ENCODE measurements around the gene HDAC4. TPM values are rescaled to one million over a fixed set of nuclear protein-coding genes. Genes with fewer than 3 reads are reported as not detected.

Gene HDAC4
- total RNA-seq, 1 experiment from 2014 or later: 40.1 TPM

DNA sequence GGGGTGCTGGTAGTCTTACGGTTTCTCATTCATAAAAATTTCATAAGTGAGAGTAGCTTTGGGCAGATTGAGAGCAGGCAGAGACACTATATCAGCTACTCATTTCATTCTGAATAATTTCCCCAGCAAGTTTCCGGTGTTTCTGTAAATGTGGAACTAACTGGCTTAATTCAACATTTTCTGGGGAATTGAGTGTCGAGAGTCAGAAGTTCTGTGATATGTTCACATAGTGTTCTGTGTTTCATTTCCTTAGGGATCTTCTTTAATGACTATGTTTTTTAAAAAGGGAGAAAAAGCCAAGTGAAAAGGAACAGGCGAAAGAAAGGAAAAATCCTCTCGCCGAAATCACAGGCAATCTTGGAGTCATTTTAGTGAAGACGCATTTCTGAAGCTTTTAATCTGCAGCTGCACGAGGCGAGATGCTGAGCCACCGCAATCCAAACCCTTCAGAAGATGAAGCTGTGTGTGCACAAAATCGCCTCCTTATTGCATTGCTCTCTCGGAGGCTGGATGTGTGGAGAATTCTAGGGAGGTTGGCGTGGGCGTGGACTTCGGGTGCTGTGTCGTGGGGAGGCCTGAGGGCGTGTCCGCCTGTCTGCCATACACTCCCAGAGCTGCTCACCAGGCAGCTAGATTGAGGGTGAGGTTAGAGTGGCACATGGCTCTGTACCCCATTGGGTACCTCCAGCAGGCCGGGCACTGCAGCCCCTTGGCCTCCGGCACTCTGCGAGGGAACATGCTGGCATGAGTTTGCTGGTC, 38.4 kb upstream of the HDAC4 start:
- Histone ChIP-seq H3K9me3 (ENCODE audit: control insufficient read depth, insufficient read depth, low read depth, low read length) (no peaks in the 10 kb centered on the region), H3K4me3 (ENCODE audit: low read depth in 2 of 2, low read length in 2 of 2) (no peak overlapping the region), H3K27me3 (ENCODE audit: control insufficient read depth, insufficient read depth, low read length) (peaks cover 15% of the 10 kb centered on the region), H3K4me1 (ENCODE audit: control insufficient read depth, insufficient read depth, low read length) (no peaks in the 10 kb centered on the region), H3K36me3 (ENCODE audit: control insufficient read depth, insufficient read depth, low read length) (no peaks in the 10 kb centered on the region), H3K27ac (ENCODE audit: low read length) (no peak overlapping the region)
- in situ Hi-C loops (cut with HindIII; ENCODE audit: low pct_unique_long_range_greater_than_20kb, low sequenced_read_pairs): no loop called here
- no TSS peak for BruUV-seq (replicated peaks)
- ATAC-seq: no peak
- no peak for DNase-seq (ENCODE audit: low read depth, low spot score)
- TF ChIP-seq POLR2AphosphoS5 (IDR thresholded peaks at IDR 0.05; ENCODE audit: low read depth, low read length) (no peak), SIN3A (IDR thresholded peaks at IDR 0.05; ENCODE audit: borderline replicate concordance, insufficient read depth, low read depth, low read length) (no peak), TCF7L2 (IDR thresholded peaks at IDR 0.05; ENCODE audit: low read depth, low read length) (no peak)
- TF ChIP-seq, protein P1, sequence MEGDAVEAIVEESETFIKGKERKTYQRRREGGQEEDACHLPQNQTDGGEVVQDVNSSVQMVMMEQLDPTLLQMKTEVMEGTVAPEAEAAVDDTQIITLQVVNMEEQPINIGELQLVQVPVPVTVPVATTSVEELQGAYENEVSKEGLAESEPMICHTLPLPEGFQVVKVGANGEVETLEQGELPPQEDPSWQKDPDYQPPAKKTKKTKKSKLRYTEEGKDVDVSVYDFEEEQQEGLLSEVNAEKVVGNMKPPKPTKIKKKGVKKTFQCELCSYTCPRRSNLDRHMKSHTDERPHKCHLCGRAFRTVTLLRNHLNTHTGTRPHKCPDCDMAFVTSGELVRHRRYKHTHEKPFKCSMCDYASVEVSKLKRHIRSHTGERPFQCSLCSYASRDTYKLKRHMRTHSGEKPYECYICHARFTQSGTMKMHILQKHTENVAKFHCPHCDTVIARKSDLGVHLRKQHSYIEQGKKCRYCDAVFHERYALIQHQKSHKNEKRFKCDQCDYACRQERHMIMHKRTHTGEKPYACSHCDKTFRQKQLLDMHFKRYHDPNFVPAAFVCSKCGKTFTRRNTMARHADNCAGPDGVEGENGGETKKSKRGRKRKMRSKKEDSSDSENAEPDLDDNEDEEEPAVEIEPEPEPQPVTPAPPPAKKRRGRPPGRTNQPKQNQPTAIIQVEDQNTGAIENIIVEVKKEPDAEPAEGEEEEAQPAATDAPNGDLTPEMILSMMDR (IDR thresholded peaks at IDR 0.05): no peak
- TF ChIP-seq, protein P2, sequence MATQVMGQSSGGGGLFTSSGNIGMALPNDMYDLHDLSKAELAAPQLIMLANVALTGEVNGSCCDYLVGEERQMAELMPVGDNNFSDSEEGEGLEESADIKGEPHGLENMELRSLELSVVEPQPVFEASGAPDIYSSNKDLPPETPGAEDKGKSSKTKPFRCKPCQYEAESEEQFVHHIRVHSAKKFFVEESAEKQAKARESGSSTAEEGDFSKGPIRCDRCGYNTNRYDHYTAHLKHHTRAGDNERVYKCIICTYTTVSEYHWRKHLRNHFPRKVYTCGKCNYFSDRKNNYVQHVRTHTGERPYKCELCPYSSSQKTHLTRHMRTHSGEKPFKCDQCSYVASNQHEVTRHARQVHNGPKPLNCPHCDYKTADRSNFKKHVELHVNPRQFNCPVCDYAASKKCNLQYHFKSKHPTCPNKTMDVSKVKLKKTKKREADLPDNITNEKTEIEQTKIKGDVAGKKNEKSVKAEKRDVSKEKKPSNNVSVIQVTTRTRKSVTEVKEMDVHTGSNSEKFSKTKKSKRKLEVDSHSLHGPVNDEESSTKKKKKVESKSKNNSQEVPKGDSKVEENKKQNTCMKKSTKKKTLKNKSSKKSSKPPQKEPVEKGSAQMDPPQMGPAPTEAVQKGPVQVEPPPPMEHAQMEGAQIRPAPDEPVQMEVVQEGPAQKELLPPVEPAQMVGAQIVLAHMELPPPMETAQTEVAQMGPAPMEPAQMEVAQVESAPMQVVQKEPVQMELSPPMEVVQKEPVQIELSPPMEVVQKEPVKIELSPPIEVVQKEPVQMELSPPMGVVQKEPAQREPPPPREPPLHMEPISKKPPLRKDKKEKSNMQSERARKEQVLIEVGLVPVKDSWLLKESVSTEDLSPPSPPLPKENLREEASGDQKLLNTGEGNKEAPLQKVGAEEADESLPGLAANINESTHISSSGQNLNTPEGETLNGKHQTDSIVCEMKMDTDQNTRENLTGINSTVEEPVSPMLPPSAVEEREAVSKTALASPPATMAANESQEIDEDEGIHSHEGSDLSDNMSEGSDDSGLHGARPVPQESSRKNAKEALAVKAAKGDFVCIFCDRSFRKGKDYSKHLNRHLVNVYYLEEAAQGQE (IDR thresholded peaks at IDR 0.05; ENCODE audit: insufficient read depth in 1 of 2, low read depth in 2 of 2, low read length in 1 of 2): no peak
- intact Hi-C loops (cut with micrococcal nuclease; ENCODE audit: unreplicated experiment): no loop called here
- CTCF ChIA-PET: no interaction called here
- POLR2A ChIA-PET: no interaction called here

DNA sequence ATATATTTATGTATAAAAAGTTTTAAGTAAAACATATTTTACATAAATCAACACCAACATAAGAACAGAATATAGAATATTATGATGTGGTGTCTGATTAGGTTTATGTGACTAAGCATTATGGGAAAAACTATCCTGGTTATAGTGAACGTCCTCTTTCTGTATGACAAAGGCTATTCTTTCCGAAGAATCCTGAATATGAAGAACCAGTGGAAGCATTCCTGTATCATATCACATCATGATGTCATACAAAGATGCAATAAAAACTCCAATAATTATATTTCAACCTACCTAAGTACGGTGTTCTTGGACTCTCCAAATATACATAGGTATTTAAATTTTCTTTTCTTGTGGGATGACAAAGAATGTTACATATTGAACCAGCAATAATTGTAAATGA, 37.5 kb upstream of the HDAC4 start:
- ATAC-seq (no peak), DNase-seq (ENCODE audit: low read depth, low spot score) (no peak)
- Histone ChIP-seq H3K27ac (ENCODE audit: low read length) (no peak overlapping the region), H3K4me3 (ENCODE audit: low read depth in 2 of 2, low read length in 2 of 2) (no peak overlapping the region), H3K36me3 (ENCODE audit: control insufficient read depth, insufficient read depth, low read length) (no peaks in the 10 kb centered on the region), H3K9me3 (ENCODE audit: control insufficient read depth, insufficient read depth, low read depth, low read length) (no peaks in the 10 kb centered on the region), H3K27me3 (ENCODE audit: control insufficient read depth, insufficient read depth, low read length) (peaks cover 15% of the 10 kb centered on the region), H3K4me1 (ENCODE audit: control insufficient read depth, insufficient read depth, low read length) (no peaks in the 10 kb centered on the region)
- POLR2A ChIA-PET: no interaction called here
- no peak for TF ChIP-seq POLR2AphosphoS5 (IDR thresholded peaks at IDR 0.05; ENCODE audit: low read depth, low read length)
- no peak for TF ChIP-seq TCF7L2 (IDR thresholded peaks at IDR 0.05; ENCODE audit: low read depth, low read length)
- TF ChIP-seq, protein P1 (IDR thresholded peaks at IDR 0.05): no peak
- TF ChIP-seq, protein P2 (IDR thresholded peaks at IDR 0.05; ENCODE audit: insufficient read depth in 1 of 2, low read depth in 2 of 2, low read length in 1 of 2): no peak
- TF ChIP-seq SIN3A (IDR thresholded peaks at IDR 0.05; ENCODE audit: borderline replicate concordance, insufficient read depth, low read depth, low read length): no peak
- in situ Hi-C loops (cut with HindIII; ENCODE audit: low pct_unique_long_range_greater_than_20kb, low sequenced_read_pairs) (no loop called here), intact Hi-C loops (cut with micrococcal nuclease; ENCODE audit: unreplicated experiment) (no loop called here)
- no TSS peak for BruUV-seq (replicated peaks)
- CTCF ChIA-PET: no interaction called here
